Caco-2 (cell line): ENCODE measurements around the gene FRMD7. TPM values are rescaled to one million over a fixed set of nuclear protein-coding genes. Genes with fewer than 3 reads are reported as not detected.
A peak's percentile ranks its signal among the peaks of the same experiment; 100 is the strongest.

Experiments
- BruUV-seq: library from RNA; stranded (reverse); fragments of 400-500 nt; replicated peaks from 2 replicates; lab custom pipeline; 2021; lab: Mats Ljungman, UMichigan
- CTCF ChIA-PET: fragments of 300-600 bp; sonication (Branson Sonifier 250); formaldehyde crosslinking; loops from one replicate; lab custom pipeline; 2022; ENCODE audit warnings: antibody characterized with exemption; lab: Charles Lee
- POLR2A ChIA-PET: fragments of 300-600 bp; sonication (Branson Sonifier 250); formaldehyde crosslinking; loops from one replicate; lab custom pipeline; 2022; ENCODE audit warnings: antibody characterized with exemption; lab: Charles Lee
- DNase-seq, 2 experiments: peaks; one replicate each; pipeline versions ENCODE4 v3.0.0 to v3.0.0-alpha.2; 2020 to 2022
- H3K27me3 ChIP-seq: replicated peaks from 2 replicates; pipeline ENCODE4 v1.6.0; 2011; ENCODE audit warnings: low read length; ENCODE audit not compliant: control insufficient read depth, insufficient read depth
- H3K36me3 ChIP-seq: 2 replicates; pipeline ENCODE4 v1.5.1; 2011; ENCODE audit warnings: low read length; ENCODE audit not compliant: control insufficient read depth, insufficient read depth
- H3K4me1 ChIP-seq: fragments of 250-450 bp; sonication (Bioruptor Pico); 2 replicates; pipeline ENCODE4 v1.5.1; 2020; ENCODE audit warnings: mild to moderate bottlenecking
- H3K4me3 ChIP-seq: 2 replicates; pipeline ENCODE4 v1.5.1; 2011; ENCODE audit warnings: low read depth, mild to moderate bottlenecking, control low read depth, low read length
- H3K9me3 ChIP-seq: fragments of 250-450 bp; sonication (Bioruptor Pico); 2 replicates; pipeline ENCODE4 v1.5.1; 2020; ENCODE audit warnings: mild to moderate bottlenecking, moderate library complexity
- H3K27ac Mint-ChIP-seq: one replicate; pipeline ENCODE4 v1.8.0; 2022; ENCODE audit warnings: mixed read lengths; ENCODE audit not compliant: unreplicated experiment
- H3K27me3 Mint-ChIP-seq: one replicate; pipeline ENCODE4 v1.8.0; 2022; ENCODE audit warnings: mixed read lengths; ENCODE audit not compliant: insufficient read depth, unreplicated experiment
- H3K36me3 Mint-ChIP-seq: one replicate; pipeline ENCODE4 v1.8.0; 2022; ENCODE audit warnings: mild to moderate bottlenecking, mixed read lengths; ENCODE audit not compliant: insufficient read depth, unreplicated experiment
- H3K4me1 Mint-ChIP-seq: one replicate; pipeline ENCODE4 v1.8.0; 2022; ENCODE audit warnings: low read depth, mixed read lengths; ENCODE audit not compliant: unreplicated experiment
- H3K4me3 Mint-ChIP-seq: one replicate; pipeline ENCODE4 v1.8.0; 2022; ENCODE audit warnings: mild to moderate bottlenecking, moderate library complexity, mixed read lengths; ENCODE audit not compliant: unreplicated experiment
- H3K9me3 Mint-ChIP-seq: one replicate; pipeline ENCODE4 v1.8.0; 2022; ENCODE audit warnings: mixed read lengths; ENCODE audit not compliant: unreplicated experiment
- intact Hi-C: fragments of 100-400 bp; cut with micrococcal nuclease; formaldehyde crosslinking; loops from one replicate; pipeline ENCODE4 v1.10.0; 2022; ENCODE audit not compliant: unreplicated experiment
- total RNA-seq: library from RNA; stranded (reverse); gene quantifications from 2 replicates; pipeline ENCODE4 v1.2.3, GENCODE V29; 2022
- TF ChIP-seq, protein P1 (sequence below), 2 experiments: fragments of 200-600 bp in 1 of 2; IDR thresholded peaks; 1 replicate in 1 of 2; 2 replicates in 1 of 2; pipeline versions ENCODE4 v1.5.1 to v1.8.0; 2011 to 2022; ENCODE audit warnings: antibody characterized with exemption in 1 of 2, control low read depth in 1 of 2, inconsistent platforms in 1 of 2, low read depth in 1 of 2, low read length in 1 of 2, mild to moderate bottlenecking in 1 of 2, moderate library complexity in 1 of 2; ENCODE audit not compliant: insufficient read depth in 1 of 2, severe bottlenecking in 1 of 2, unreplicated experiment in 1 of 2

FRMD7 gene
- total RNA-seq, 1 experiment from 2014 or later = not detected

DNA sequence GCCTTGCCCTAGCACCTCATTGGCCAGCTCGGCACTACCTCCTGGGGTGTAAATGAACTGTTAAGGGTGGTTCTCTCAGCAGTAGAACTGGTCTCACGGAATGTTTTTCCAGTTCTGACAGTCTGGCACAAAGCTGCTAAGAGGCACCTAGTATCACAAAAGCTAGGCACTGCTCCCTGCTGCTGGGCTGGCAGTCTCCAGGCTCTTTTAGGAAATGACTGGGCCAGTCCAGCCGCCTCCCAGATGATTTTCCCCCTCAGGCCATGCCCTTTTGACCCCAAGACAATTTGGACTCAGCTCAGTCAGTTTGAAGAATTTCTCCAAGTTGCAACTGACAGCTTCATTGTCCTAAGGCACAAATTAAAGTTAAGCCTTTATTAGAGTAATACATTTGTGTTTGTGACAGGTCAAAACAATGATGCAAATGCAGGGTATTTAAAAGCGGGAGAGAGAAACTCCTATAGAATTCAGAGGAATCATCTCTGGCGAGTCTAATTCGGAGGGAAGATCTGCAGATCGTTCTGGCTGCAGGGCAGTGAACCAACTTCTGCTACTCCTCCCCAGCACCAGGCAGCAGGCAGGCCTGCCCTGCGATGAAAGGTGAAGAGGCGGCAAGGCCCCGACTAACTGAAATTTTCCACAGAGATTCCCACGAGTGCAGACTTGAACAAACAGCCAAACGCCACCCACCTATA lies 7.9 kb downstream of the FRMD7 start:
- H3K36me3 Mint-ChIP-seq = no peaks in the 10 kb centered on the region
- Histone ChIP-seq H3K36me3 (no peaks in the 10 kb centered on the region), H3K9me3 (no peaks in the 10 kb centered on the region), H3K27me3 (no peaks in the 10 kb centered on the region), H3K4me1 (peaks cover 10% of the 10 kb centered on the region), H3K4me3 (no peak overlapping the region)
- no peak overlapping the region for H3K4me3 Mint-ChIP-seq
- H3K27me3 Mint-ChIP-seq = no peaks in the 10 kb centered on the region
- peaks cover 10% of the 10 kb centered on the region for H3K4me1 Mint-ChIP-seq
- TF ChIP-seq, protein P1, sequence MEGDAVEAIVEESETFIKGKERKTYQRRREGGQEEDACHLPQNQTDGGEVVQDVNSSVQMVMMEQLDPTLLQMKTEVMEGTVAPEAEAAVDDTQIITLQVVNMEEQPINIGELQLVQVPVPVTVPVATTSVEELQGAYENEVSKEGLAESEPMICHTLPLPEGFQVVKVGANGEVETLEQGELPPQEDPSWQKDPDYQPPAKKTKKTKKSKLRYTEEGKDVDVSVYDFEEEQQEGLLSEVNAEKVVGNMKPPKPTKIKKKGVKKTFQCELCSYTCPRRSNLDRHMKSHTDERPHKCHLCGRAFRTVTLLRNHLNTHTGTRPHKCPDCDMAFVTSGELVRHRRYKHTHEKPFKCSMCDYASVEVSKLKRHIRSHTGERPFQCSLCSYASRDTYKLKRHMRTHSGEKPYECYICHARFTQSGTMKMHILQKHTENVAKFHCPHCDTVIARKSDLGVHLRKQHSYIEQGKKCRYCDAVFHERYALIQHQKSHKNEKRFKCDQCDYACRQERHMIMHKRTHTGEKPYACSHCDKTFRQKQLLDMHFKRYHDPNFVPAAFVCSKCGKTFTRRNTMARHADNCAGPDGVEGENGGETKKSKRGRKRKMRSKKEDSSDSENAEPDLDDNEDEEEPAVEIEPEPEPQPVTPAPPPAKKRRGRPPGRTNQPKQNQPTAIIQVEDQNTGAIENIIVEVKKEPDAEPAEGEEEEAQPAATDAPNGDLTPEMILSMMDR (IDR thresholded peaks at IDR 0.05; ENCODE audit: insufficient read depth in 1 of 2, low read depth in 1 of 2, low read length in 1 of 2, severe bottlenecking in 1 of 2, unreplicated experiment in 1 of 2) = no peak
- no TSS peak for BruUV-seq
- peak; percentile 20 to 45 for DNase-seq
- no peaks in the 10 kb centered on the region for H3K9me3 Mint-ChIP-seq
- H3K27ac Mint-ChIP-seq = no peak overlapping the region
- ChIA-PET CTCF (interaction anchor here (0.9 kb wide), 1 partner anchor 27 kb away, joined by 3 read pairs; no protein-coding TSS in a partner anchor), POLR2A (no interaction called here)
- intact Hi-C loops = no loop called here

DNA sequence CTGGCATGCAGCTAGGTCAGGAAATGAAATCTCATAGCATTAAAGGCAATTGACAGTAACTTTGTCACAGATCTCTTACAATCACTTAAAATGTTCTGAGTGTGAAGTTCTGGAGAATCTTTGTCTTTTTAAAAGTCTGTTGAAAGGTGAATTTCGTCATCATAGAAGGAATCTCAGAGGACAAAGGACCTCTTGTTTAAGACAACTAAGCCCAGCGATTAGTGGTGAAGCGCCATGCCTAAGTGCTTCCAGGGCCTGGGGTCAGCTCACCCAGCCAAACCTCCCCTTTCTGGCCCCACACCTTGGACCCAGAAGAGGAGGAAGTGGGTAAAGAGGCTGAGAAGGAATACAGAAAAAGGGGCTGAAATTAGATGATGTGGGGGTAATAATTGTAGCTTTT lies 8.5 kb downstream of the FRMD7 start:
- Histone ChIP-seq H3K4me1 (peaks cover 10% of the 10 kb centered on the region), H3K9me3 (no peaks in the 10 kb centered on the region), H3K36me3 (no peaks in the 10 kb centered on the region), H3K27me3 (no peaks in the 10 kb centered on the region), H3K4me3 (no peak overlapping the region)
- ChIA-PET CTCF (interaction anchor here (0.9 kb wide), 1 partner anchor 27 kb away, joined by 3 read pairs; no protein-coding TSS in a partner anchor), POLR2A (no interaction called here)
- TF ChIP-seq, protein P1 (IDR thresholded peaks at IDR 0.05; ENCODE audit: insufficient read depth in 1 of 2, low read depth in 1 of 2, low read length in 1 of 2, severe bottlenecking in 1 of 2, unreplicated experiment in 1 of 2) = no peak
- Mint-ChIP-seq H3K4me1 (peaks cover 10% of the 10 kb centered on the region), H3K27ac (peak overlapping the region; percentile 21), H3K36me3 (no peaks in the 10 kb centered on the region), H3K4me3 (no peak overlapping the region), H3K27me3 (no peaks in the 10 kb centered on the region), H3K9me3 (no peaks in the 10 kb centered on the region)
- DNase-seq = no peak
- BruUV-seq = no TSS peak
- intact Hi-C loops = no loop called here

DNA sequence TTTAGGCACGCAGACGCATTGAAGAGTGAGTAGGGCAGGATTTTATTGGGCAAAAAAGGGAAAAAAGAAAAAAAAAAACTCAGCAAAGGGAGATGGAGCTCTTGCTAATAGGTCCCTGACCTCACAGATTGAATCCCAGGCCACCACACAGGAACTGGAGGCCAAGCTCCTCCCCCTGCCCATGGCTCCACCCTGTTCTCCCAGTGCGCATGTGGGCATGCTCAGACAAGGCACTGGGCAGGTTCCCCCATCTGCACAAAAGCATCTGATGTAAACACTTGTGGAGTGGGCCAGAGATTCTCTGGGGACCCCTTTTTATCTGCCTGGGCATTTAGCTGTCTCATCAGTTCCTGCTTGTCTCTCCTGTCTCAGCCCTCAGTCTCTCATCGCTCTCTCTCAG lies 9.5 kb downstream of the FRMD7 start:
- Mint-ChIP-seq H3K9me3 (no peaks in the 10 kb centered on the region), H3K27ac (peak overlapping the region; percentile 21), H3K36me3 (no peaks in the 10 kb centered on the region), H3K27me3 (no peaks in the 10 kb centered on the region), H3K4me3 (no peak overlapping the region), H3K4me1 (peaks cover 10% of the 10 kb centered on the region)
- ChIA-PET POLR2A (no interaction called here), CTCF (no interaction called here)
- TF ChIP-seq, protein P1 (IDR thresholded peaks at IDR 0.05; ENCODE audit: insufficient read depth in 1 of 2, low read depth in 1 of 2, low read length in 1 of 2, severe bottlenecking in 1 of 2, unreplicated experiment in 1 of 2) = no peak
- H3K36me3 ChIP-seq = no peaks in the 10 kb centered on the region
- H3K4me3 ChIP-seq = no peak overlapping the region
- peaks cover 10% of the 10 kb centered on the region for H3K4me1 ChIP-seq
- no peaks in the 10 kb centered on the region for H3K27me3 ChIP-seq
- intact Hi-C loops = no loop called here
- no TSS peak for BruUV-seq
- DNase-seq = no peak
- no peaks in the 10 kb centered on the region for H3K9me3 ChIP-seq
